OCI-LY1 (cell line): ENCODE measurements around the gene TACR1.

Experiments used
- H2AFZ ChIP-seq: fragments of 200-600 bp; sonication (generic), shearing (Covaris generic); 2 replicates; pipeline ENCODE4 v1.6.0; 2014; ENCODE audit warnings: antibody characterized with exemption, mild to moderate bottlenecking, low read length
- H3F3A ChIP-seq: fragments of 200-600 bp; sonication (generic), shearing (Covaris generic); 2 replicates; pipeline ENCODE4 v1.6.0; 2014; ENCODE audit warnings: mild to moderate bottlenecking, antibody characterized with exemption, low read length, moderate library complexity; ENCODE audit not compliant: insufficient read depth
- H3K27ac ChIP-seq: fragments of 200-600 bp; sonication (generic); 2 replicates; pipeline ENCODE4 v1.5.1; 2014; ENCODE audit warnings: low read length, mixed run types, mild to moderate bottlenecking, low read depth; ENCODE audit not compliant: poor library complexity, severe bottlenecking
- H3K27me3 ChIP-seq: fragments of 200-600 bp; sonication (generic); 2 replicates; pipeline ENCODE4 v1.6.0; 2014; ENCODE audit warnings: antibody characterized with exemption, mild to moderate bottlenecking, low read length, moderate library complexity; ENCODE audit not compliant: insufficient read depth
- H3K36me3 ChIP-seq: fragments of 200-600 bp; sonication (generic); 2 replicates; pipeline ENCODE4 v1.6.1; 2014; ENCODE audit warnings: mild to moderate bottlenecking, antibody characterized with exemption, low read length, moderate library complexity, mixed read lengths; ENCODE audit not compliant: insufficient read depth
- H3K4me1 ChIP-seq: fragments of 200-600 bp; sonication (generic); 2 replicates; pipeline ENCODE4 v1.5.1; 2014; ENCODE audit warnings: mild to moderate bottlenecking, low read length, moderate library complexity; ENCODE audit not compliant: insufficient read depth, severe bottlenecking
- H3K4me2 ChIP-seq: fragments of 200-600 bp; sonication (generic), shearing (Covaris generic); 2 replicates; pipeline ENCODE4 v1.6.1; 2014; ENCODE audit warnings: low read length
- H3K4me3 ChIP-seq: fragments of 200-600 bp; sonication (generic); 2 replicates; pipeline ENCODE4 v1.5.1; 2014; ENCODE audit warnings: low read length, low read depth, mild to moderate bottlenecking, mixed read lengths; ENCODE audit not compliant: poor library complexity, severe bottlenecking
- H3K79me2 ChIP-seq: fragments of 200-600 bp; shearing (Covaris generic); 2 replicates; pipeline ENCODE4 v1.6.1; 2016; ENCODE audit warnings: mixed run types, low read length, mixed read lengths; ENCODE audit not compliant: insufficient read depth
- H3K9ac ChIP-seq: fragments of 200-600 bp; sonication (generic), shearing (Covaris generic); 2 replicates; pipeline ENCODE4 v1.6.1; 2014; ENCODE audit warnings: mild to moderate bottlenecking, low read length, mixed read lengths
- H3K9me2 ChIP-seq: fragments of 200-600 bp; sonication (generic), shearing (Covaris generic); 2 replicates; pipeline ENCODE4 v1.6.1; 2014; ENCODE audit warnings: low read depth, mild to moderate bottlenecking, low read length, mixed read lengths
- H3K9me3 ChIP-seq: fragments of 200-600 bp; shearing (Covaris generic); 2 replicates; pipeline ENCODE4 v1.6.1; 2014; ENCODE audit warnings: low read length, mixed read lengths
- H4K20me1 ChIP-seq: fragments of 200-600 bp; sonication (generic), shearing (Covaris generic); 2 replicates; pipeline ENCODE4 v1.6.0; 2016; ENCODE audit warnings: mild to moderate bottlenecking, low read length; ENCODE audit not compliant: insufficient read depth
- CTCF ChIP-seq: fragments of 200-600 bp; sonication (generic), shearing (Covaris generic); IDR thresholded peaks from 2 replicates; pipeline ENCODE4 v1.5.1; 2017; ENCODE audit warnings: mild to moderate bottlenecking, antibody characterized with exemption, low read length, moderate library complexity, mixed read lengths
- EZH2 ChIP-seq: fragments of 200-600 bp; sonication (generic), shearing (Covaris generic); IDR thresholded peaks from 2 replicates; pipeline ENCODE4 v1.8.0; 2017; ENCODE audit warnings: borderline replicate concordance, mixed run types, mild to moderate bottlenecking, antibody characterized with exemption, low read length, moderate library complexity, mixed read lengths

Gene TACR1

DNA sequence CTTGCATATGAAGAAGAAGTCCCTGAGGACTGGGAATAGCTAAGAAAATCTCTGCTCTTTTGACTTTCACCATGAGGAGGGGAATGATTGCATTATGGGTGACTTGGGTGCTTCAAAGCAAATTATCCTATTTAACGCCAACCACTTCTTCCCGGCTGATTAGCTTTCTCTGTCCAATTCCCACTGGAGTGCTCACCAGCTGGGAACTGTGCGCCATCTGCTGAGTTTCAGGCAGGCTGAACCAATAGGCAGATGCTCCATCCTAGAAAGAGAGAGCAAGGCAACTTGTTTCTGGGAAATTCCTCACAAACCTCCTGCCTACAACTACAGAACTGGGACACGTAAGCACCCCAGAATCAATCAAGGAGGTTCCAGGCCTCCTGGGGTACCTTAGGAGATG, 191.5 kb downstream of the TACR1 start:
- TF ChIP-seq CTCF (no peak), EZH2 (no peak)
- H3K36me3 ChIP-seq = no peaks in the 10 kb centered on the region
- H3K9me2 ChIP-seq = no peaks in the 10 kb centered on the region
- H3K9ac ChIP-seq = no peak overlapping the region
- no peaks in the 10 kb centered on the region for H3K4me1 ChIP-seq
- H3K79me2 ChIP-seq = no peaks in the 10 kb centered on the region
- no peak overlapping the region for H3K4me2 ChIP-seq
- no peaks in the 10 kb centered on the region for H3F3A ChIP-seq
- H3K4me3 ChIP-seq = no peak overlapping the region
- H3K27me3 ChIP-seq = no peaks in the 10 kb centered on the region
- H3K27ac ChIP-seq = no peak overlapping the region
- H3K9me3 ChIP-seq = no peaks in the 10 kb centered on the region
- no peak overlapping the region for H2AFZ ChIP-seq
- H4K20me1 ChIP-seq = no peaks in the 10 kb centered on the region

DNA sequence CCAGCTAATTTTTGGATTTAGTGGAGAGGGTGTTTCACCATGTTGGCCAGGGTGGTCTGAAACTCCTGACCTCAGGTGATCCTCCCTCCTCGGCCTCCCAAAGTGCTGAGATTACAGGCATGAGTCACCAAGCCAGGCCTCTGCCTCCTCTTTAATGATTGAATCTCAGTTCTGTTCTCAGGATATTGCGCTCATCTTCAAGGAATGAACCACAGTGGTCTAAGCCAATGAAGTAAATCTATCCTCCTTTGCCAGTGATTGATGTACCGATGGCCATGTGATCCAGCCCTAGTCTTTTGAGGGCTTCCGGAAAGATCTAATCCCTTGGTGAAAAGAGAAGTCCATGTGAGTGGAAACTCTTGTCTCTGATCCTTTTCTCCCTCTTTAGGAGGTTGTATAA, 192.3 kb downstream of the TACR1 start:
- no peaks in the 10 kb centered on the region for H3K79me2 ChIP-seq
- H3K4me1 ChIP-seq = no peaks in the 10 kb centered on the region
- H3K4me3 ChIP-seq = no peak overlapping the region
- no peak overlapping the region for H2AFZ ChIP-seq
- H3K36me3 ChIP-seq = no peaks in the 10 kb centered on the region
- TF ChIP-seq EZH2 = no peak
- no peak for TF ChIP-seq CTCF
- H3K9me2 ChIP-seq = no peaks in the 10 kb centered on the region
- H3K27me3 ChIP-seq = no peaks in the 10 kb centered on the region
- no peaks in the 10 kb centered on the region for H4K20me1 ChIP-seq
- H3F3A ChIP-seq = no peaks in the 10 kb centered on the region
- no peak overlapping the region for H3K27ac ChIP-seq
- H3K9me3 ChIP-seq = no peaks in the 10 kb centered on the region
- no peak overlapping the region for H3K9ac ChIP-seq
- H3K4me2 ChIP-seq = no peak overlapping the region

- Histone ChIP-seq H3K27me3 (no peaks in the 10 kb centered on the region), H3K79me2 (no peaks in the 10 kb centered on the region), H3K9me3 (no peaks in the 10 kb centered on the region), H3K9me2 (no peaks in the 10 kb centered on the region), H4K20me1 (no peaks in the 10 kb centered on the region), H3K27ac (no peak overlapping the region), H2AFZ (no peak overlapping the region), H3K4me2 (no peak overlapping the region), H3K9ac (no peak overlapping the region), H3K36me3 (no peaks in the 10 kb centered on the region), H3F3A (no peaks in the 10 kb centered on the region), H3K4me3 (no peak overlapping the region), H3K4me1 (no peaks in the 10 kb centered on the region)
- no peak for TF ChIP-seq EZH2
- no peak for TF ChIP-seq CTCF
Observed at GRCh38 chr2:75006041-75006440, 193.3 kb downstream of the TACR1 start.
